H1 (cell line): ENCODE measurements around the gene RPL12. TPM values are rescaled to one million over a fixed set of nuclear protein-coding genes. Genes with fewer than 3 reads are reported as not detected.

Source experiments
- BRCA1 ChIP-seq: IDR thresholded peaks from 2 replicates; pipeline ENCODE4 v1.6.1; 2012; ENCODE audit warnings: low read depth, low read length, improper control_type of control experiment
- HDAC6 ChIP-seq: IDR thresholded peaks from one replicate; pipeline ENCODE4 v1.7.1; 2012; ENCODE audit warnings: low read depth, mild to moderate bottlenecking, inconsistent platforms, low read length, moderate library complexity
- KDM4A ChIP-seq: IDR thresholded peaks from one replicate; pipeline ENCODE4 v1.7.1; 2012; ENCODE audit warnings: low read depth, mild to moderate bottlenecking, moderate library complexity, low read length, inconsistent platforms; ENCODE audit not compliant: severe bottlenecking
- RBBP5 ChIP-seq: IDR thresholded peaks from 2 replicates; pipeline ENCODE4 v1.7.1; 2012; ENCODE audit warnings: low read depth, mild to moderate bottlenecking, inconsistent platforms, low read length, moderate library complexity, borderline replicate concordance
- SRF ChIP-seq: IDR thresholded peaks from 2 replicates; pipeline ENCODE4 v1.6.1; 2011; ENCODE audit warnings: mild to moderate bottlenecking, low read depth, low read length, moderate library complexity
- TAF7 ChIP-seq: optimal IDR thresholded peaks from 2 replicates; pipeline ENCODE3; 2011; ENCODE audit warnings: low read depth, mild to moderate bottlenecking, inconsistent platforms, low read length, moderate library complexity, borderline replicate concordance
- YY1 ChIP-seq: IDR thresholded peaks from 2 replicates; pipeline ENCODE4 v1.6.1; 2011; ENCODE audit warnings: low read depth, mild to moderate bottlenecking, low read length
- ZNF274 ChIP-seq: IDR thresholded peaks from 2 replicates; pipeline ENCODE4 v1.7.0; 2012; ENCODE audit warnings: low read length, borderline replicate concordance; ENCODE audit errors: extremely low read depth
- polyA plus RNA-seq, 7 experiments: library from polyadenylated mRNA; depleted of rRNA in 3 of 7; stranded (reverse) in 5 of 7; unstranded in 2 of 7; fragments of >200 nt in 5 of 7; fragments of 200-250 nt in 2 of 7; gene quantifications; 1 replicate in 5 of 7; 2 replicates in 1 of 7; 4 replicates in 1 of 7; pipeline versions ENCODE4 v1.2.1 to v1.2.3, GENCODE V29; 2011 to 2013; ENCODE audit warnings: missing spikeins in 2 of 7, mixed read lengths in 2 of 7
- total RNA-seq: library from RNA; stranded (reverse); fragmentation: NEBNext Ultra II Directional; extraction: Animal tissue kit (Norgen Biotek cat#: 25700); gene quantifications from 2 replicates; pipeline ENCODE4 v1.2.1, GENCODE V29; 2021

Gene RPL12
- total and polyA plus RNA-seq, 2 of the 8 experiments (the other 6 are each of a cell fraction or from before 2014, with no cell fraction given) = 1,993 to 4,892 TPM

GRCh38 chr9:127479507-127480081, 28.4 kb upstream of the RPL12 start (continued):
- no peak for TF ChIP-seq SRF
- no peak for TF ChIP-seq BRCA1
- no peak for TF ChIP-seq ZNF274
- TF ChIP-seq KDM4A = no peak
- no peak for TF ChIP-seq YY1
- TF ChIP-seq TAF7 = no peak
- no peak for TF ChIP-seq HDAC6
- TF ChIP-seq RBBP5 = no peak
